Measurements from ENCODE around the gene PTX4.
"Not testable (repeated sequence)": the region's sequence is repeated elsewhere in the genome, so short reads cannot be mapped to it uniquely, and the experiment has no call there.

PTX4 gene

DNA sequence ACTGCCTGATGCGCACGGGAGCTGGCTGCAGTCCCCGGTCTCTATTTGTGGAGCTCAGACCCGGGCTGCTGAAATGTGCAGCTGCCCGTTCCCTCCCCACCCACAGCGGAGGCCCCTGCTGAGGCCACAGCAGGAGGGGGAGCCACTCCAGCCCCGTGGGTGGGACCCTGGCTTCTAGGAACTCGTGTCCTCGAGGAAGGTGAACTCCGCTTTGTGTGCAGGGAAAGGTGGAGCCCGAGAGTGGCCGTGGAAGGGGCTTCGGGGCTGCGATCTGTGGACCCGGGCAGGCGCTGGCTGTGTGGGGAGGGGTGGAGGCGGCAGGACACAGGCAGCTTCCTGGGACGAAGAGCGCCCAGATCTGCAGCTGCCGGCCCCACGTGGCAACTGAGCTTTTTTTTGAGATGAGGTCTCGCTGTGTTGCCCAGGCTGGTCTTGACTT lies 47.3 kb downstream of the PTX4 start:
- DNase-seq = no peak

DNA sequence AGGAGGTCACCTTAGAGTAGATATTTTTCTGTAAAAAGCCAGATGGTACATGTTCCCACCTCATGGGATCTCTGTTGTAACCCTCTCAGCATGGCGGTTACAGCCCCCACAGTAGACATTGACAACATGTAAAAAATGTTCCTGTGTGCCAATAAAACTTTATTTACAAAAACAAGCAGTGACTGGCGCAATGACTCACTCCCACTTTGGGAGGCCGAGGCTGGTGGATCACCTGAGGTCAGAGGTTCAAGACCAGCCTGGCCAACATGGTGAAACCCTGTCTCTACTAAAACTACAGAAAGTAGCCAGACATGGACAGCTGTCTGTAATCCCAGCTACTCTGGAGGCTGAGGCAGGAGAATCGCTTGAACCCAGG lies 49.1 kb downstream of the PTX4 start:
- not testable (repeated sequence) for DNase-seq

DNA sequence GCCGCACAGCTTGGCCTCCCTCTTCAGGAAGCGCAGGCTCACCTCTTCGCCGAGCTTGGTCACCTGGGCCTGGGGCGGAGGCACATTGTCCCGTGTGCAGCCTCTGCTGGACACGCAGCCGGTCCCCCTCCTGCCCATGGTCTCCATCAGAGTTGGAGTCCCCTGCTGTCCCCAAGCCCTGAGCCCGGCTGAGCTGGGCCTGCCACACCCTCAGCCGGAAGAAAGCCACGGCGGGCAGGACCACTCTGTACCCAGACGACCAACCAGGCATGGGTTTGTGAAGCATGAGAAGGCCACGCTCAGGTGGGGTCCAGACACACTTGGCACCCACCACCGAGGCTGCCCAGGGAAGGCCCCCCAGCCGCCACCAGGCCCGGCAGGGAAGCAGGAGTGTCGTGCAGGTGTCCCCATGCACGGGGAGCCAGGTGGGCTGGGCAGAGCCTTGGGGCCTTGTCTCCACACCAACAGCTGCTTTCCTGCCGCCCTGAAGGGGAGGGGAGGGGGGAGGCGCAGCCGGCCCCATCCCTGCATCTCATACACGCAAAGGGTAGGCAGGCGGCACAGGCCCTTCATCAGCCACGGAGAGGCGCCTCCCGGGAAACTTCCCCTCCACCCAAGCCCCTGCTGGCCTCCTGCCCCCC lies 49.6 kb downstream of the PTX4 start:
- no peak for DNase-seq

DNA sequence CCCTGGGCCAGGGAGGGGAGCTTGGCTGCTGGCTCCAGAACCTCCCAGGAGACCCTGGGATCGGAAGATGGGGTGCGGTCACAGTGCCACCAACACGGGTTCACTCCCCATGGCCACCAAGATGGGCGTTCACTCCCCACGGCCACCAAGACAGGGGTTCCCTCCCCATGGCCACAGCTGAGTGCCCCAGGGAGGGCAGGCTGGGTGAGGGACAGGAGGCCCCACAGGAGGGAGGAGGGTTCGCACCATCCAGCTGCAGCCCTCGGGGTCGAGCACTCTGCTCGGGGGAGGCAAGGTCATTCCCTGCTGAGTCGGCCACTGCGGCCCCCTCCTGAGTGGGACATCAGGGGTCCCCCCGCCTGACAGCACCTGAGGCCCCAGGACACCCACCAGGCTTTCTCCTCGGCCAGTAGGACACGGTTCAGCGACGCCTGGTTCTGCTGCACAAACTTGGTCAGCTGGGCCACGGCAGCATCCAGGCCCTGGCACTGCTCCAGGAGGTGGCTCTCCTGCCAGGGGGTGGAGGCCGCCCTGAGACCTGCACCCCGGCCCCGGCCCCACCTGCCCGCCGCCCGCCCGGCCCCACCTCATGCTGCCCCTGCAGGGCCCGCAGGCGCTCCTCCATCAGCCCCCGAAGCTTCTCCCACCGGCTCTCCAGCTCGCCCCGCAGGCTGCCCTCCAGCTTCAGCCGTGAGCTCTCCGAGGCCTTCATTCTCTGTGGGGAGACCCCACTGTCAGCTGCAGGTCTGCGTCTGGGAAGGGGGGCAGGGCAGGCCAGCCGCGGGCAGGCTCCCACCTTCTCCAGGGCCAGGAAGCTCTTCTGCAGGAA lies 50.3 kb downstream of the PTX4 start:
- no peak for DNase-seq

DNA sequence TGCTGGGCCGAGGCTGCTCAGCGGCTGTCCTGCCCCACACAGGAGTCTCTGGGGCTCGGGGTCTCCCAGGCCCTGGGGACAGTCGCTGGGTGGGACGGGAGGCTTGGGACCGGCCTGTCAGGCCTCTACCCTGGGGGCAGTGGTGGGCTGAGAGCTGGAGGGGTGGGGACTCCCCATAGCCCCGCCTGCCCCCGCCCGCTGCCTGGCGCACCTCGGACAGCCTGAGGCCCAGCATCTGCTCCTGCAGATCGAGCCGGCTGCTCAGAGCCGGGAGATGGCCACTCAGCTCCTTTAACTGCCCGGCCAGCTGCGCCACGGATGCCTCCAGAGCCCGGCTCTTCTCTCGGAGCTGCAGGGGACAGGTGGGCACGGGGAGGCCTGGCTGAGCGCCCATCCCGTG lies 51.1 kb downstream of the PTX4 start:
- DNase-seq = no peak

DNA sequence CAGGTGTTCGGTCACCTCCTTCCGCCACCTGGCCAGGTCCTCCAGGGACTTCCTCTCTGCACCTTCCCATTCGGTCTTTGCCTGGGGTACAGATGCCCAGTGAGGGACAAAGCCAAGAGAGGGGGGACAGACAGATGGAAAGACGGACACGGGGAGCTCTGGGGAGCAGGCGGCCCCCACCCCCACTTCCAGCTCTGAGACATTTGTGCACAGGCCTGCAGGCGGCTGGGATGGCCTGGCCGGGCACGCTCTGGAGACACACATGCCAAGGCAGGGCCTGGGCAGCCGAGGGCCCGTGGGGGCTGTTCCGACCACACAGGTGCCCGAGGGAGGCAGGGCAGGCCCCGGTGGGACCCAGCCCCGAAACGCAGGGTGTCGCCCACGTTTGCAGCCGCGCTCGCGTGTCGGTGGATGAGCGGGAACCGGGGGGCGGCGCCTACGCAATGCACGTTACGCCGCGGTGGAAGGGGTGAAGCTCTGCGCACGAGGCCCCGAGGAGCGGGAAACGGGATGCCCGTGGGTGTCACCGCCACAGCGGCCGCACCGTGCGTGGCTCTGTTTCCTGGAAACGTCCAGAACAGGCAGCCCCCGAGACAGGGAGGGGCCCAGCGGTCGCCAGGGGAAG lies 51.9 kb downstream of the PTX4 start:
- DNase-seq = no peak

DNA sequence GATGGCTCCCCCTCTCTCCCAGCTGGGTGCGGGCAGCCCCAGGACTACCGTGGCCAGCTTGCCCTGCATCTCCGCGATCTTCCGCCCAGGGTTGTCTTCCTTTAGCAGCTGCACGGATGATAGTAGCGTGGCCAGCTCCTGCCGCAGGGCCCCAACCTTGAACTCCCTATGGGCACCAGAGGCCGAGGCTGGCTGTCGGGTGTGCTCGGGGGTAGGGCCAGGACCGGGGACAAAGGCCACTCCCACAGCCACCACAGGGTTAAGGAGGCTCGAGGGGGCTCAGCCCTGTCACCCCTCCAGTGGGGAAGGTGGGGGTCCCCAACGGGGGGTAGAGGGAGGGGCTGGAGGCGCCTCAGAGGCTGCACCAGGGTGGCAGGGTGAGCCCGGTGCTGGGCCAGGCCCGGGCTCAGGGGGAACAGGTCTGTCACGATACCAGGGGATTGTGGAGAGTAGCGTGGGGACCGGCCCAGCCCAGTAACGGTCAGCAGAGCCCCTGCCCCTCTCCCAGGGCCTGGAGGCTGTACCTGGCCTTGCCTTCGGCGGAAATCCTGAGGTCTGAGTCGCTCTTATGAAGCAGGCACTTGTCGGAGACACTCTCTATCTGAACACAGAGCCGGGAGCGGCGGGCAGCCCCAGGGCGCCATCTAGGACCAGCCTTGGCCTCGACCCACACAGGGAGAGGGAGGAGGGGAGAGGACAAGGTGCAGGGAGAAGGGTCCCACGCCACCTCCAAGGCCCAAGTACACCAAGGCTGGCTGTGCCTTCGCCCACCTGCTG lies 52.6 kb downstream of the PTX4 start:
- DNase-seq = no peak

All from islet precursor cell (in vitro differentiated cells).